ENCODE results near the gene ZNF385D. TPM values are rescaled to one million over a fixed set of nuclear protein-coding genes. Genes with fewer than 3 reads are reported as not detected.

ZNF385D gene
- total RNA-seq, 2 experiments from 2014 or later: not detected

DNA sequence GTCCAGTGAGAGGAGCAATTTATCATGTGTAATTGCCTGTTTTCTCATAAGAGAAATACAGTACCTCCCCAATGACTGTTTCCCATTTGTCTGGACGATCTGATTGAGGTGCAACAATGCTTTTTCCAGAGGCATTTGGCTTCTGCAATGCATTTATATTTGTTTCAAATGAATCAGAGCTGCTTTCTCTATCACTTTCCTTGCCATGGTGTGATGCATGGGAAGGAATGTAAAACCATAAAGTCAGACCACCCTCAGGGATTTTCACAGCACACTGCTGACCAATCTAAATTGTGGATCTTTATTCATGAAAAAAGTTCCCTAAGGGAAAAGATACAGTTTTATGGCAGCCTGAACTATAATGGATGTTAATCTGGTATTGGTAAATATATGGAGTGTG lies 333.0 kb downstream of the ZNF385D start:
- no peak overlapping the region for H3K27ac Mint-ChIP-seq
- no peaks in the 10 kb centered on the region for H3K36me3 Mint-ChIP-seq (ENCODE audit: low read depth)
- H3K4me3 Mint-ChIP-seq: no peak overlapping the region
- POLR2A ChIA-PET: no interaction called here
- H3K9me3 Mint-ChIP-seq: peaks cover 5% of the 10 kb centered on the region
- no peak for ATAC-seq
- DNase-seq: no peak
- CTCF ChIA-PET: no interaction called here
- H3K27me3 Mint-ChIP-seq: no peaks in the 10 kb centered on the region
- TF ChIP-seq, protein P1, sequence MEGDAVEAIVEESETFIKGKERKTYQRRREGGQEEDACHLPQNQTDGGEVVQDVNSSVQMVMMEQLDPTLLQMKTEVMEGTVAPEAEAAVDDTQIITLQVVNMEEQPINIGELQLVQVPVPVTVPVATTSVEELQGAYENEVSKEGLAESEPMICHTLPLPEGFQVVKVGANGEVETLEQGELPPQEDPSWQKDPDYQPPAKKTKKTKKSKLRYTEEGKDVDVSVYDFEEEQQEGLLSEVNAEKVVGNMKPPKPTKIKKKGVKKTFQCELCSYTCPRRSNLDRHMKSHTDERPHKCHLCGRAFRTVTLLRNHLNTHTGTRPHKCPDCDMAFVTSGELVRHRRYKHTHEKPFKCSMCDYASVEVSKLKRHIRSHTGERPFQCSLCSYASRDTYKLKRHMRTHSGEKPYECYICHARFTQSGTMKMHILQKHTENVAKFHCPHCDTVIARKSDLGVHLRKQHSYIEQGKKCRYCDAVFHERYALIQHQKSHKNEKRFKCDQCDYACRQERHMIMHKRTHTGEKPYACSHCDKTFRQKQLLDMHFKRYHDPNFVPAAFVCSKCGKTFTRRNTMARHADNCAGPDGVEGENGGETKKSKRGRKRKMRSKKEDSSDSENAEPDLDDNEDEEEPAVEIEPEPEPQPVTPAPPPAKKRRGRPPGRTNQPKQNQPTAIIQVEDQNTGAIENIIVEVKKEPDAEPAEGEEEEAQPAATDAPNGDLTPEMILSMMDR (IDR thresholded peaks at IDR 0.05): no peak
- intact Hi-C loops (cut with micrococcal nuclease): no loop called here
- H3K4me1 Mint-ChIP-seq (ENCODE audit: low read depth): no peaks in the 10 kb centered on the region

DNA sequence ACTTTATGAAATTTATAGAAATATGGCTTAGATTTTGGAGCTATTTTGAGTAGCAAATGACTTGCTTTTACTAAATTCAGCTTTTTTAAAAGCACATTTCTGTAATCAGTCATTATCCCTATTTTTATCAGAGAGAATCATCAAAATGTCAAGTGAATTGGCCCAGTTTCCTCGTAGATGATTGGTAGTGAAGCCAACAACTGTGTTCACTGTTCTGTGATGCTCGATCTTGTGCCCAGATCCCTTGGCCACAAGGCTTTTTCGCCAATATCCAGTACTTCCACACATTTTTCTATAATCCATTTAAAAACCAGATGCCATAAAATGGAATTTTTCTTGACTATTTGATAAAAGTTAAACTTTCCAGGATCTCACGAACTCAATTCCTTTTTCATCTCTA lies 336.5 kb downstream of the ZNF385D start:
- Mint-ChIP-seq H3K27ac (no peak overlapping the region), H3K4me1 (ENCODE audit: low read depth) (no peaks in the 10 kb centered on the region), H3K9me3 (peaks cover 3% of the 10 kb centered on the region), H3K36me3 (ENCODE audit: low read depth) (no peaks in the 10 kb centered on the region), H3K27me3 (no peaks in the 10 kb centered on the region), H3K4me3 (no peak overlapping the region)
- ChIA-PET CTCF (no interaction called here), POLR2A (no interaction called here)
- ATAC-seq (no peak), DNase-seq (no peak)
- TF ChIP-seq, protein P1 (IDR thresholded peaks at IDR 0.05): no peak
- intact Hi-C loops (cut with micrococcal nuclease): no loop called here

DNA sequence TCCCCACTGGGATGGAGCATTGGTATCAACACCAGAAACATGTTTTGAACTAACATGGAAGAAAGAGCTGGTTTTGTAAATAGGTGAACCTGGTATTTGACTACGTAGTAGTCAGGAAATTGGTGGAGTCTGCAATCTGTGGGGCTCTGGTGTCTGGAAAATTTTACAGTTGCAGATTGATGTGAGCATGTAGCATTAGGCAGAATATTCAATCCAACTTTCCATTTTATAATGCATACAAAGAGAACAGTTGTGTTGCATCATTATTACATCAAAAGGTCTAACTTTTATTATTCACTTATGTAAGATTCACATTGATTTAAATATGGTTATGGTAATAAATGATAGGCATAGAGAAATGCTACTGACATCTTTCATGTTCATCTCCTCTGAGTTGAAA lies 340.0 kb downstream of the ZNF385D start:
- POLR2A ChIA-PET: no interaction called here
- CTCF ChIA-PET: no interaction called here
- no peaks in the 10 kb centered on the region for H3K27me3 Mint-ChIP-seq

DNA sequence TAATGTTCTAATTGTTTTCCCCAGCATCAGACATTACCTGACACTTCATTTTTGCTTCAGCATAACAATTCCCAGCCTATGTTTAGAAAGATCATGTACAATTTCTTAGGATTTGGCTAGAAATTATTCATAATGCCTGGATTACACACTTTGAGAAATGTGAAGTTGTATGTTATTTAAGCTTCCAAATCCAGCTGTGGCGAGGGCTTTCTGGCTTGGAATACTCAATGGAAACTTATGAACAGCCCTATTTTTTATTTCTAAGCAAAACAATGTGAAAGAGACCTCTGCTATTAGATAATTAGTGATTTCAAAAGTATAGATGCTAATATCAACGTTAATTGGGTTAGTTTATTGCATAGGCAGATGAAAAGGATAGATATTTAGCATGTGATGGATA lies 341.6 kb downstream of the ZNF385D start:
- Mint-ChIP-seq H3K36me3 (ENCODE audit: low read depth) (no peaks in the 10 kb centered on the region), H3K27ac (no peak overlapping the region), H3K27me3 (no peaks in the 10 kb centered on the region), H3K9me3 (peaks cover 6% of the 10 kb centered on the region), H3K4me1 (ENCODE audit: low read depth) (no peaks in the 10 kb centered on the region), H3K4me3 (no peak overlapping the region)
- CTCF ChIA-PET: no interaction called here
- ATAC-seq (no peak), DNase-seq (no peak)
- POLR2A ChIA-PET: no interaction called here
- TF ChIP-seq, protein P1 (IDR thresholded peaks at IDR 0.05): no peak
- intact Hi-C loops (cut with micrococcal nuclease): no loop called here

More for the DNA sequence above, 340.0 kb downstream of the ZNF385D start:
- intact Hi-C loops (cut with micrococcal nuclease): no loop called here
- Mint-ChIP-seq H3K9me3 (peaks cover 3% of the 10 kb centered on the region), H3K36me3 (ENCODE audit: low read depth) (no peaks in the 10 kb centered on the region), H3K27ac (no peak overlapping the region), H3K4me3 (no peak overlapping the region), H3K4me1 (ENCODE audit: low read depth) (no peaks in the 10 kb centered on the region)
- TF ChIP-seq, protein P1 (IDR thresholded peaks at IDR 0.05): no peak
- DNase-seq: no peak
- no peak for ATAC-seq

DNA sequence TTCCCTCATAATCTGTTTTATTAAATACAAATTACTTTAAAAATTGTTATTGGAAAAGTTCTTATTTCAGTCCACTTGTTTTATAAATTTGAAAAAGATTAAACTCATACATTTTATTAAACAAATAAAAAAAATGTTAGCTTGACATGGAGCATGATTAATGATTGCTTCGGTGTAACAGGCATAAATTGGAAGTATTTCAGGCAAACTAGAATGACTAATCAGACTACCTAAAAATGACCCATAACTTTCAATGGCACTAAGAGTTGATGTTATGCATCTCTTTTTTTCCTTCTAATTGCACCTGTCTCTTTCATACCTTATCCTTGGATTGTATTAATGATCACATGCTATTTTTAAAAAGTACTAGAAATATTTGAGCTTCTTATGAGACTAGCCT lies 343.3 kb downstream of the ZNF385D start:
- POLR2A ChIA-PET: no interaction called here
- H3K36me3 Mint-ChIP-seq (ENCODE audit: low read depth): no peaks in the 10 kb centered on the region
- TF ChIP-seq, protein P1 (IDR thresholded peaks at IDR 0.05): no peak

More for the DNA sequence above, 343.3 kb downstream of the ZNF385D start:
- DNase-seq: no peak
- H3K27me3 Mint-ChIP-seq: no peaks in the 10 kb centered on the region
- no peaks in the 10 kb centered on the region for H3K4me1 Mint-ChIP-seq (ENCODE audit: low read depth)
- intact Hi-C loops (cut with micrococcal nuclease): no loop called here
- no peak for ATAC-seq
- no peak overlapping the region for H3K4me3 Mint-ChIP-seq
- peaks cover 10% of the 10 kb centered on the region for H3K9me3 Mint-ChIP-seq
- CTCF ChIA-PET: no interaction called here
- H3K27ac Mint-ChIP-seq: no peak overlapping the region

Data from activated CD8-positive, alpha-beta T cell treated with anti-CD3 and anti-CD28 coated beads for 36 hours (primary cell).